Loucy (cell line): ENCODE results near the gene ACTRT2.
A peak's percentile ranks its signal among the peaks of the same experiment; 100 is the strongest.

Experiments
- H2AFZ ChIP-seq: fragments of 200-600 bp; sonication (generic); 2 replicates; pipeline ENCODE4 v1.6.0; 2016; ENCODE audit warnings: antibody characterized with exemption, mild to moderate bottlenecking, low read length, moderate library complexity
- H3F3A ChIP-seq: fragments of 200-600 bp; 2 replicates; pipeline ENCODE4 v1.6.0; 2016; ENCODE audit warnings: antibody characterized with exemption, low read depth, mild to moderate bottlenecking
- H3K27me3 ChIP-seq: fragments of 200-600 bp; sonication (generic); 2 replicates; pipeline ENCODE4 v1.6.1; 2014; ENCODE audit warnings: low read length, mild to moderate bottlenecking; ENCODE audit not compliant: insufficient read depth, poor library complexity, severe bottlenecking
- H3K36me3 ChIP-seq: fragments of 200-600 bp; sonication (generic); 2 replicates; pipeline ENCODE4 v1.6.1; 2016; ENCODE audit warnings: low read length; ENCODE audit not compliant: insufficient read depth
- H3K4me1 ChIP-seq: fragments of 200-600 bp; sonication (generic); 2 replicates; pipeline ENCODE4 v1.5.1; 2014; ENCODE audit warnings: low read length, mild to moderate bottlenecking; ENCODE audit not compliant: insufficient read depth, poor library complexity, severe bottlenecking
- H3K4me2 ChIP-seq: fragments of 200-600 bp; sonication (generic); 2 replicates; pipeline ENCODE4 v1.6.0; 2014; ENCODE audit warnings: antibody characterized with exemption, low read length, low read depth, mild to moderate bottlenecking; ENCODE audit not compliant: poor library complexity, severe bottlenecking
- H3K4me3 ChIP-seq: fragments of 200-600 bp; sonication (generic); 2 replicates; pipeline ENCODE4 v1.5.1; 2014; ENCODE audit warnings: low read length, mild to moderate bottlenecking, mixed read lengths; ENCODE audit not compliant: poor library complexity, severe bottlenecking
- H3K79me2 ChIP-seq: fragments of 200-600 bp; sonication (generic); 2 replicates; pipeline ENCODE4 v1.6.1; 2014; ENCODE audit warnings: low read length; ENCODE audit not compliant: insufficient read depth
- H3K9ac ChIP-seq: fragments of 200-600 bp; sonication (generic); 2 replicates; pipeline ENCODE4 v1.6.0; 2014; ENCODE audit warnings: mild to moderate bottlenecking, low read depth, low read length, moderate library complexity; ENCODE audit not compliant: poor library complexity, severe bottlenecking
- H3K9me2 ChIP-seq: fragments of 200-600 bp; sonication (generic); replicated peaks from 2 replicates; pipeline ENCODE4 v1.6.1; 2016; ENCODE audit warnings: low read depth, low read length, mixed read lengths
- H3K9me3 ChIP-seq: fragments of 200-600 bp; sonication (generic); 2 replicates; pipeline ENCODE4 v1.6.1; 2014; ENCODE audit warnings: mild to moderate bottlenecking, antibody characterized with exemption, low read length, low read depth; ENCODE audit not compliant: insufficient read depth
- H4K20me1 ChIP-seq: fragments of 200-600 bp; sonication (generic); 2 replicates; pipeline ENCODE4 v1.6.0; 2014; ENCODE audit warnings: antibody characterized with exemption, low read length, mild to moderate bottlenecking; ENCODE audit not compliant: insufficient read depth, poor library complexity, severe bottlenecking
- CTCF ChIP-seq: fragments of 200-600 bp; sonication (generic); conservative IDR thresholded peaks from 2 replicates; pipeline ENCODE4 v1.5.1; 2014; ENCODE audit warnings: mild to moderate bottlenecking, antibody characterized with exemption, low read length
- EZH2phosphoT487 ChIP-seq: fragments of 200-600 bp; IDR thresholded peaks from 2 replicates; pipeline ENCODE4 v1.6.1; 2018; ENCODE audit warnings: antibody characterized with exemption, mild to moderate bottlenecking, moderate library complexity, borderline replicate concordance

ACTRT2 gene

GRCh38 chr1:2972879-2973575 is 48.2 kb upstream of the ACTRT2 start:
- H3K9ac ChIP-seq, result peak overlapping the region; percentile 50
- peak overlapping the region; percentile 68 for H3K4me2 ChIP-seq
- H3K4me1 ChIP-seq, result peaks cover 22% of the 10 kb centered on the region
- no peaks in the 10 kb centered on the region for H4K20me1 ChIP-seq
- TF ChIP-seq CTCF (no peak), EZH2phosphoT487 (no peak)
- no peaks in the 10 kb centered on the region for H3K79me2 ChIP-seq
- no peaks in the 10 kb centered on the region for H3K9me2 ChIP-seq
- no peaks in the 10 kb centered on the region for H3K36me3 ChIP-seq
- no peak overlapping the region for H2AFZ ChIP-seq
- no peaks in the 10 kb centered on the region for H3F3A ChIP-seq
- no peaks in the 10 kb centered on the region for H3K9me3 ChIP-seq
- peak overlapping the region; percentile 40 for H3K4me3 ChIP-seq
- H3K27me3 ChIP-seq, result no peaks in the 10 kb centered on the region

GRCh38 chr1:2973601-2974593 is 47.4 kb upstream of the ACTRT2 start:
- no peaks in the 10 kb centered on the region for H4K20me1 ChIP-seq
- H2AFZ ChIP-seq, result no peak overlapping the region; the same call in 1 of the 2 replicates
- H3K4me2 ChIP-seq, result peak overlapping the region; percentile 68
- no peaks in the 10 kb centered on the region for H3K36me3 ChIP-seq
- no peaks in the 10 kb centered on the region for H3F3A ChIP-seq
- H3K9me2 ChIP-seq, result no peaks in the 10 kb centered on the region
- H3K4me1 ChIP-seq, result peaks cover 22% of the 10 kb centered on the region
- H3K27me3 ChIP-seq, result no peaks in the 10 kb centered on the region
- no peaks in the 10 kb centered on the region for H3K9me3 ChIP-seq
- H3K9ac ChIP-seq, result peak overlapping the region; percentile 50
- H3K79me2 ChIP-seq, result no peaks in the 10 kb centered on the region
- no peak for TF ChIP-seq CTCF
- H3K4me3 ChIP-seq, result peak overlapping the region; percentile 40

- H3K9me3 ChIP-seq, result no peaks in the 10 kb centered on the region
- peaks cover 22% of the 10 kb centered on the region for H3K4me1 ChIP-seq
- TF ChIP-seq EZH2phosphoT487 (no peak), CTCF (no peak)
- no peak overlapping the region for H3K4me2 ChIP-seq
- H4K20me1 ChIP-seq, result no peaks in the 10 kb centered on the region
- H3K9ac ChIP-seq, result no peak overlapping the region
- H3K9me2 ChIP-seq, result no peaks in the 10 kb centered on the region
- H3K4me3 ChIP-seq, result no peak overlapping the region
- H3F3A ChIP-seq, result no peaks in the 10 kb centered on the region
- no peaks in the 10 kb centered on the region for H3K79me2 ChIP-seq
- no peak overlapping the region for H2AFZ ChIP-seq
- H3K27me3 ChIP-seq, result no peaks in the 10 kb centered on the region
- no peaks in the 10 kb centered on the region for H3K36me3 ChIP-seq
Measured at GRCh38 chr1:2974701-2975301, 46.5 kb upstream of the ACTRT2 start.
